B cell (primary cell): ENCODE measurements around the gene RBP2. TPM values are rescaled to one million over a fixed set of nuclear protein-coding genes. Genes with fewer than 3 reads are reported as not detected.

ENCODE experiments used
- ATAC-seq: fragments of 200-7000 bp; cut with Tn5 transposase; one replicate; pipeline ENCODE4 v1.10.0; 2021; ENCODE audit warnings: low read depth, mild to moderate bottlenecking, moderate number of reproducible peaks, moderate library complexity
- CTCF ChIA-PET: fragments of 350-600 bp; sonication (Branson Sonifier 250); formaldehyde crosslinking; loops from one replicate; lab custom pipeline; 2021; ENCODE audit warnings: antibody characterized with exemption, inconsistent platforms; lab: Charles Lee
- POLR2A ChIA-PET: fragments of 350-600 bp; sonication (Branson Sonifier 250); formaldehyde crosslinking; loops from one replicate; lab custom pipeline; 2021; ENCODE audit warnings: antibody characterized with exemption; lab: Charles Lee
- DNase-seq: peaks from one replicate; pipeline ENCODE4 v3.0.0; 2013
- H2AFZ ChIP-seq: 2 replicates; pipeline ENCODE4 v1.6.1; 2012; ENCODE audit warnings: mild to moderate bottlenecking, low read depth, low read length; ENCODE audit not compliant: insufficient read depth, poor library complexity, severe bottlenecking
- H3K27ac ChIP-seq, 2 donors: 1 replicate in 1 of 2; 2 replicates in 1 of 2; pipeline ENCODE4 v1.5.1; 2012 to 2013; ENCODE audit warnings: low read length in 2 of 2, mild to moderate bottlenecking in 2 of 2, moderate library complexity in 1 of 2
- H3K27me3 ChIP-seq, 4 experiments: fragments of 200-600 bp in 1 of 4; sonication (generic) in 1 of 4; replicated peaks in 1 of 4; 1 replicate in 2 of 4; 2 replicates in 2 of 4; pipeline versions ENCODE4 v1.6.1 to v1.7.0; 2013 to 2016; ENCODE audit warnings: low read length in 3 of 4, mild to moderate bottlenecking in 2 of 4, mixed read lengths in 1 of 4, moderate library complexity in 1 of 4; ENCODE audit not compliant: insufficient read depth in 4 of 4, control insufficient read depth in 3 of 4; ENCODE audit errors: control extremely low read depth in 1 of 4
- H3K36me3 ChIP-seq, 2 experiments: replicated peaks in 1 of 2; 1 replicate in 1 of 2; 2 replicates in 1 of 2; pipeline versions ENCODE4 v1.6.1 to v1.7.1; 2013; ENCODE audit warnings: low read length in 1 of 2; ENCODE audit not compliant: insufficient read depth in 2 of 2, control insufficient read depth in 1 of 2; ENCODE audit errors: control extremely low read depth in 1 of 2, extremely low read depth in 1 of 2
- H3K4me1 ChIP-seq, 2 donors: fragments of 200-600 bp in 1 of 2; sonication (generic) in 1 of 2; 1 replicate in 1 of 2; 2 replicates in 1 of 2; pipeline versions ENCODE4 v1.5.1 to v1.6.1; 2013 to 2017; ENCODE audit warnings: low read length in 2 of 2; ENCODE audit not compliant: control insufficient read depth in 2 of 2, insufficient read depth in 2 of 2
- H3K4me2 ChIP-seq: replicated peaks from 2 replicates; pipeline ENCODE3; 2012; ENCODE audit warnings: mild to moderate bottlenecking, low read depth, low read length; ENCODE audit not compliant: poor library complexity, severe bottlenecking
- H3K4me3 ChIP-seq, 5 experiments: fragments of 200-600 bp in 1 of 5; sonication (generic) in 1 of 5; 1 replicate in 3 of 5; 2 replicates in 2 of 5; pipeline versions ENCODE4 v1.5.1 to v1.7.0; 2011 to 2016; ENCODE audit warnings: low read length in 4 of 5, mild to moderate bottlenecking in 4 of 5, low read depth in 2 of 5, control low read depth in 1 of 5, moderate library complexity in 1 of 5; ENCODE audit not compliant: insufficient read depth in 1 of 5; ENCODE audit errors: control extremely low read depth in 1 of 5, extremely low read depth in 1 of 5
- H3K79me2 ChIP-seq: fragments of 200-600 bp; sonication (generic); one replicate; pipeline ENCODE4 v1.6.0; 2016; ENCODE audit warnings: low read length; ENCODE audit not compliant: control insufficient read depth, insufficient read depth
- H3K9ac ChIP-seq: fragments of 200-600 bp; sonication (generic); 2 replicates; pipeline ENCODE4 v1.6.1; 2017; ENCODE audit warnings: mild to moderate bottlenecking, low read length, moderate library complexity
- H3K9me3 ChIP-seq, 3 donors: one replicate each; pipeline versions ENCODE4 v1.6.1 to v1.7.1; 2013; ENCODE audit warnings: low read length in 2 of 3; ENCODE audit not compliant: control insufficient read depth in 2 of 3, insufficient read depth in 1 of 3; ENCODE audit errors: control extremely low read depth in 1 of 3
- H4K20me1 ChIP-seq: 2 replicates; pipeline ENCODE4 v1.6.0; 2012; ENCODE audit warnings: mild to moderate bottlenecking, low read length; ENCODE audit not compliant: insufficient read depth, control insufficient read depth, poor library complexity, severe bottlenecking
- H3K27ac Mint-ChIP-seq: one replicate; pipeline ENCODE4 v1.8.0; 2021; ENCODE audit warnings: mixed read lengths
- H3K27me3 Mint-ChIP-seq: one replicate; pipeline ENCODE4 v1.8.0; 2021; ENCODE audit warnings: mixed read lengths
- H3K4me1 Mint-ChIP-seq: one replicate; pipeline ENCODE4 v1.8.0; 2021; ENCODE audit warnings: mixed read lengths
- H3K4me3 Mint-ChIP-seq: one replicate; pipeline ENCODE4 v1.8.0; 2021; ENCODE audit warnings: mixed read lengths
- H3K9me3 Mint-ChIP-seq: one replicate; pipeline ENCODE4 v1.8.0; 2022; ENCODE audit warnings: mixed read lengths; ENCODE audit not compliant: insufficient read depth
- EZH2 ChIP-seq: IDR thresholded peaks from 2 replicates; pipeline ENCODE4 v1.6.1; 2012; ENCODE audit warnings: borderline replicate concordance, low read depth, mild to moderate bottlenecking, moderate library complexity, low read length; ENCODE audit not compliant: insufficient read depth, poor library complexity, severe bottlenecking
- WGBS: methylation state at CpG from one replicate; pipeline ENCODE4 v1.1.5; 2013; ENCODE audit warnings: missing lambda C conversion rate; ENCODE audit not compliant: insufficient coverage; 5-methylcytosine and 5-hydroxymethylcytosine counted together
- intact Hi-C: fragments of 100-400 bp; cut with micrococcal nuclease; formaldehyde crosslinking; loops from one replicate; pipeline ENCODE4 v1.10.0; 2022
- polyA plus RNA-seq: library from polyadenylated mRNA; depleted of rRNA; stranded (reverse); fragments of >200 nt; gene quantifications from 2 replicates; pipeline ENCODE4 v1.2.3, GENCODE V29; 2012
- total RNA-seq, 2 donors: library from RNA; stranded (reverse); fragments of 120-200 nt in 1 of 2; gene quantifications; 1 replicate in 1 of 2; 2 replicates in 1 of 2; pipeline versions ENCODE4 v1.2.3 to v1.2.4, GENCODE V29; 2013 to 2022
- TF ChIP-seq, protein P1 (sequence below): fragments of 200-600 bp; IDR thresholded peaks from one replicate; pipeline ENCODE4 v1.8.0; 2022; ENCODE audit warnings: antibody characterized with exemption, mild to moderate bottlenecking

Gene RBP2
- total and polyA plus RNA-seq, 2 donors (not counting 1 experiment from before 2014, with no cell fraction given), result not detected

DNA sequence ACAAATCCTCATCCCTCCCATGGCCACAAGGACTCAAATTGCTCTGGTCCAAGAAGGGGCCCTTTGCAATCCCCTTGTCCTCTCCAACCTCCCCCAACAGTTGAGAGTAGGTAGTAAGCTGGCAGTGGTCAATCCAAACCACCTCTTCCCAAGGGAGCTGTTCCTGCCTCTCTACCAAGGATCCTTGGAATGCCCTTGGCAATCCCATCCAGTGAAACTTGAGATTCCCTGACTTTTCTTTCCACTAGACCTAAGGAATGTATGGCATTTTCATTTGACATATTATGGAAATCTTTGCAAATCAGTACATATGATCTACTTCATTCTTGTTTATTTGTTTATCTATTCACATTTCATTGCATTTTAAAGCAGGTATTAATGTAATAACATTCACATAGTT is 4.8 kb upstream of the RBP2 start:
- H3K27me3 Mint-ChIP-seq, result no peaks in the 10 kb centered on the region
- H3K4me1 ChIP-seq, result no peaks in the 10 kb centered on the region
- H3K9ac ChIP-seq, result no peak overlapping the region
- H3K9me3 ChIP-seq, result peaks cover 0 to 1% (median 0%) of the 10 kb centered on the region in 3 donors
- DNase-seq (no peak), ATAC-seq (no peak)
- no peaks in the 10 kb centered on the region for H3K36me3 ChIP-seq
- TF ChIP-seq, protein P1, sequence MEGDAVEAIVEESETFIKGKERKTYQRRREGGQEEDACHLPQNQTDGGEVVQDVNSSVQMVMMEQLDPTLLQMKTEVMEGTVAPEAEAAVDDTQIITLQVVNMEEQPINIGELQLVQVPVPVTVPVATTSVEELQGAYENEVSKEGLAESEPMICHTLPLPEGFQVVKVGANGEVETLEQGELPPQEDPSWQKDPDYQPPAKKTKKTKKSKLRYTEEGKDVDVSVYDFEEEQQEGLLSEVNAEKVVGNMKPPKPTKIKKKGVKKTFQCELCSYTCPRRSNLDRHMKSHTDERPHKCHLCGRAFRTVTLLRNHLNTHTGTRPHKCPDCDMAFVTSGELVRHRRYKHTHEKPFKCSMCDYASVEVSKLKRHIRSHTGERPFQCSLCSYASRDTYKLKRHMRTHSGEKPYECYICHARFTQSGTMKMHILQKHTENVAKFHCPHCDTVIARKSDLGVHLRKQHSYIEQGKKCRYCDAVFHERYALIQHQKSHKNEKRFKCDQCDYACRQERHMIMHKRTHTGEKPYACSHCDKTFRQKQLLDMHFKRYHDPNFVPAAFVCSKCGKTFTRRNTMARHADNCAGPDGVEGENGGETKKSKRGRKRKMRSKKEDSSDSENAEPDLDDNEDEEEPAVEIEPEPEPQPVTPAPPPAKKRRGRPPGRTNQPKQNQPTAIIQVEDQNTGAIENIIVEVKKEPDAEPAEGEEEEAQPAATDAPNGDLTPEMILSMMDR, result no peak
- no peak for TF ChIP-seq EZH2
- H3K4me3 Mint-ChIP-seq, result no peak overlapping the region
- H3K4me2 ChIP-seq, result no peak overlapping the region
- H3K27ac ChIP-seq, result no peak overlapping the region
- ChIA-PET POLR2A (no interaction called here), CTCF (no interaction called here)
- no peaks in the 10 kb centered on the region for H3K9me3 Mint-ChIP-seq
- no peaks in the 10 kb centered on the region for H3K4me1 Mint-ChIP-seq
- H2AFZ ChIP-seq, result no peak overlapping the region
- no peak overlapping the region for H3K4me3 ChIP-seq
- H3K27me3 ChIP-seq, result no peaks in the 10 kb centered on the region
- H3K79me2 ChIP-seq, result no peaks in the 10 kb centered on the region
- no peak overlapping the region for H3K27ac Mint-ChIP-seq
- intact Hi-C loops, result no loop called here
- H4K20me1 ChIP-seq, result no peaks in the 10 kb centered on the region

DNA sequence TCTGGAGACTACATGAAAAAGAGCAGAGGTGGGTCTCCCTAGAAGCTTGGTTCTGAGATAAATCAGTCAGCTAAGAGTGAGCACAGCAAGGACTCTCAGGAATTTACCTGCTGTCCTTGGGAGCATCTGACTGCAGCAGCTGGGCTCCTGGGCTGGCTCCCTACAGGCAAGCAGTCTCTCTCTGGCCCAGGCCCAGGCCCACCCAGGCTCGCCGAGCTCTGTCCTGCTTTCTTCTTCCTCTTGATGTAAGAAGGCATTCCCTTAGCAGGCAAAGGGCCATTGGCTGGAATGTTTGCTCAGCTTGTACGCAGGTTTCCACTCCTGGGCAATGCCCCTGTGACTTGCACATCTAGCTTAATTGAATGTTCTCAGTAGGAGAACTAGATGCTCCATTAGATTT is 4.3 kb upstream of the RBP2 start:
- no peak overlapping the region for H3K27ac ChIP-seq
- Mint-ChIP-seq H3K9me3 (no peaks in the 10 kb centered on the region), H3K4me1 (no peaks in the 10 kb centered on the region), H3K4me3 (no peak overlapping the region), H3K27me3 (no peaks in the 10 kb centered on the region), H3K27ac (no peak overlapping the region)
- 100% methylated on average over 3 of the region's 3 CpGs for WGBS
- no peaks in the 10 kb centered on the region for H3K27me3 ChIP-seq
- peaks cover 0 to 1% (median 0%) of the 10 kb centered on the region in 3 donors for H3K9me3 ChIP-seq
- POLR2A ChIA-PET, result no interaction called here
- H3K4me1 ChIP-seq, result no peaks in the 10 kb centered on the region
- H4K20me1 ChIP-seq, result no peaks in the 10 kb centered on the region
- H2AFZ ChIP-seq, result no peak overlapping the region
- H3K9ac ChIP-seq, result no peak overlapping the region
- H3K4me3 ChIP-seq, result no peak overlapping the region
- intact Hi-C loops, result no loop called here
- no peak overlapping the region for H3K4me2 ChIP-seq
- ATAC-seq (no peak), DNase-seq (no peak)
- H3K79me2 ChIP-seq, result no peaks in the 10 kb centered on the region
- no peaks in the 10 kb centered on the region for H3K36me3 ChIP-seq
- TF ChIP-seq, protein P1, result no peak
- TF ChIP-seq EZH2, result no peak
- CTCF ChIA-PET, result no interaction called here
